Left forelimb (tissue), 1 donor: ENCODE results near the gene SRF.

Experiments used
- DNase-seq: peaks from one replicate; pipeline ENCODE4 v3.0.0-alpha.2; 2018; ENCODE audit warnings: low spot score

SRF gene

DNA sequence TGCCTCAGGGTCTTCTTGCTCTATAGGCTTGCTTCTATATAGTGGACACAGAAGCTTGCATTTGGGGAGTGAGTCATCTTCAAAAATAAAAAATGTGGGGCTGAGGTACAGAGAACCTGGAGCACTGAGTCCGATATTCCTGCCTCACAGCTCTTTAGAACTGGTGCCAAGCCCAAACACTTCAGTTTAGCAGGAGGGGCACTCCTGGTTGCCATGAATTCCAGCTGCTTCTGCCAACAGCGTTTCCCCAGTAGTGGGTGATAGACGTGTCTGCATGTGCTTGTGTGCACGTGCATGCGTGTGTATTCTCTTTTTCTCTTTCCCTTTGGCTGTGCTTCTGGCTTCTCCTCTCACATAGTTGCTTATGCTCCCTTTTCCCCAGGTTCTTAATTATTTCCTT, 46.3 kb downstream of the SRF start:
- no peak for DNase-seq

DNA sequence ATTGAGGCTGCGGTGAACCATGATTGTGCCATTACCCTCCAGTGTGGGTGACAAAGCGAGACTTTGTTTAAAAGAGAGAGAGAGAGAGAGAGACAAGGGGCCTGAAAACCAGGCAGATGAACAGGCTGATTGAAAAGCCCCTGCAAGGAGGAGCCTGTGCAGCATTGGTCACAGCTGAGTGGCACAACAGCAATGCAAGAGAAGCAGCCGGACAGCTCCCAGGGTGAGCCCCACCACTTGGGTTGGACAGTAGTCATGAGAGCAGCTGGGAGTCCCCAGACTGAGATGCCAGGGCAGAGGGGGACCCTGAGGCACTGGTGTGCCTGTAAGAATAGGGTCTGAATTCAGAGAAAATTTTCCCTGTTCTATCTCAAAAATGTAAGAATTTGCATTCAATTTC, 48.0 kb downstream of the SRF start:
- DNase-seq: no peak

DNA sequence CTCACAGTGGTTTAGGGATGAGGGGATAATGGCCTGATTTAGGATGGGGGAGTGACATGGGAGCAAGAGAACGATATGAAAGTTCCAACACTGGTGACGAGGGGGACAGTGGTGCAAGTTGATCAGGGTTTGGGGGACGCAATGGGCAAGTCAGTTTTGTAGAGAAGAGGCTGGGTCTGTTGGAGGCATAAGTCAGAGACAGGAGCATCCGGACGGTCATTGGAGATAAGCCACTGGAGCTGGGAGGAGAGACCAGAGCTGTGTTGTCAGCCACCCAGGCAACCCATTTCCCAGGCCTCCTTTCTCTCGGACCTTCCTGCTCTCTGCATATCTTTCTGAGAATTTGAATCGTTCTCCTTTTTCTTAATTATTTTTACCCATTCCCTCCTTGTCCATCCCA, 48.7 kb downstream of the SRF start:
- DNase-seq: no peak

DNA sequence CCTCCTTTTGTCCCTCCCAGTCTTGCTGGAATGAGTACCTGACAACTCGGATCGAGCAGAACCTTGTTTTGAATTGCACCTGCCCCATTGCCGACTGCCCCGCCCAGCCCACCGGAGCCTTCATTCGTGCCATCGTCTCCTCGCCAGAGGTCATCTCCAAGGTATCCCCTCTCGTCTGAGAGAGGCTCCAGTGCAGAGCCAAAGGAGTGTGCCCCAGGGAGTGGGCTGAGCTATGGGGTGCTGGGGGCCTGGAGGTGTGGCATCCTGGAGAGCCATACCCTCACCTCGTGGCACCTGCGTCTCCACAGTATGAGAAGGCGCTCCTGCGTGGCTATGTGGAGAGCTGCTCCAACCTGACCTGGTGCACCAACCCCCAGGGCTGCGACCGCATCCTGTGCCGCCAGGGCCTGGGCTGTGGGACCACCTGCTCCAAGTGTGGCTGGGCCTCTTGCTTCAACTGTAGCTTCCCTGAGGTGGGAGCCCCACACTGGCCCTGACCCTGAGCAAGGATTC, 49.4 kb downstream of the SRF start:
- DNase-seq: no peak

DNA sequence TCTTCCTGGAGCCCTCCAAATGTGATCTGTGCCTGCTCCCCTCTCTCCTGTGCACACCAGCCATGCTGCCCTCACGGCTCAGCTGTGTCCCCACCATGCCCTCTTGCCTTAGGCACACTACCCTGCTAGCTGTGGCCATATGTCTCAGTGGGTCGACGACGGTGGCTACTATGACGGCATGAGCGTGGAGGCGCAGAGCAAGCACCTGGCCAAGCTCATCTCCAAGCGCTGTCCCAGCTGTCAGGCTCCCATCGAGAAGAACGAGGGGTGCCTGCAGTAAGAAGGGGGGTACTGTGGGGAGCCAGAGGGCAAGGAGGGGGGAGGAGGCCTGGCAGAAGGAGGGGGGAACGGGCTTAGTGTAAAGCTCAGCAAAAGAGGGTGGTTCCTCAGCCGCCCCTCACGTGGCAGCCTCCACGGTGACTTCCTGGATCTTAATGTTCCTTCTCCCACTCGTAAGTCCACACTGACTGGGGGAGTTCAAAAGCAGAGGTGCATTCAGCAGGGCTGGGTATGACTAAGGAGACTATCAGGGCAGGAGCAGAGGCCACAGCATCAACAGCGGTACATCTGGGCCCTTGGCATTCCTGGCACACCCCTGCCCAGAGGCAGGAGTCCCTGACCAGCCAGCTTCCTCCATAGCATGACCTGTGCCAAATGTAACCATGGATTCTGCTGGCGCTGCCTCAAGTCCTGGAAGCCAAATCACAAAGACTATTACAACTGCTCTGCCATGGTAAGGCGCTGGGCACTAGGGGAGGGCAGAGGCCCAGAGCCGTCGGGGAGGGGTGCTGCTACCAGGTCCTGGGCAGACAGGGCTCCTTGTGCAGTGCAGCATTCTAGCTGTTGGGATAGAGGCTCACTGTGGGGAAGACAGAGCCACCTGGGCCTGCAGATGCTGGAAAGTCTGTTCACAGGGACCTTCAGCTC, 50.2 kb downstream of the SRF start:
- peak; percentile 57 for DNase-seq

DNA sequence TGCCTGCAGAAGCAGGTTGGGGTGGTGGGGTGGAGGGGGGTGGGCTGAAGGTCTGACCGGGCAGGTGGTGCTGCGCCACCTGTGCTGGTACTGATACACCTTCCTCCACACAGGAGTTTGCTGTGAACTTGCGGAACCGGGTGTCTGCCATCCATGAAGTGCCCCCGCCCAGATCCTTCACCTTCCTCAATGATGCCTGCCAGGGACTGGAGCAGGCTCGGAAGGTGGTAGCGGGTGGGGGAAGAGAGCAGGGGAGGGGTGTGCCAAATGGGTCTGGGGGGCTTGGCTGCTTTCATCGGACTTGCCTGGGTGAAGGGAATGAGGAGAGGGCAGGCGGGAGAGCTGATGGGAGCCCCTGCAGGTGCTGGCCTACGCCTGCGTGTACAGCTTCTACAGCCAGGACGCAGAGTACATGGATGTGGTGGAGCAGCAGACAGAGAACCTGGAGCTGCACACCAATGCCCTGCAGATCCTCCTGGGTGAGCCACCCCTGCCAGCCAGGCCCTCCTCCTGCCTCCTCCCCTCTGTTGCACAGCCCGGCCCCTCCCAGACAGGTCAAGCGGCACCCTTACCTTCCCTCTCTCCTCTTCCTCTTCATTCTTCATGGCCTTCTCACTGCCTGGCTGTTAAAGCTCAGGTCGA, 51.5 kb downstream of the SRF start:
- DNase-seq: no peak

DNA sequence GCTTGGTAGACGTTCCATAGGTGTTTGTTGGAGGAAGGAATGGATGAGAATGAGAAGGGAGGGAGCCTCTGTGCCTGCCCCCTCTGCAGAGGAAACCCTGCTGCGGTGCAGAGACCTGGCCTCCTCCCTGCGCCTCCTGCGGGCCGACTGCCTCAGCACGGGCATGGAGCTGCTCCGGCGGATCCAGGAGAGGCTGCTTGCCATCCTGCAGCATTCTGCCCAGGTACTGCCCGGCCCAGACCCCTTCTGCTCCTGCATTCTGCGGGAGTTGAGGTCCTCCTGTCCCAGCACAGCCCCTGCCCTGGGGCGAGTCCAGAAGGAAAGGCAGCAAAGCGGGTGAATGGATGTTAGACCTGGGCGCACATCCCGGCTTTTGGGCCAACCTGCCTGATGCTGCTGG, 52.1 kb downstream of the SRF start:
- no peak for DNase-seq

DNA sequence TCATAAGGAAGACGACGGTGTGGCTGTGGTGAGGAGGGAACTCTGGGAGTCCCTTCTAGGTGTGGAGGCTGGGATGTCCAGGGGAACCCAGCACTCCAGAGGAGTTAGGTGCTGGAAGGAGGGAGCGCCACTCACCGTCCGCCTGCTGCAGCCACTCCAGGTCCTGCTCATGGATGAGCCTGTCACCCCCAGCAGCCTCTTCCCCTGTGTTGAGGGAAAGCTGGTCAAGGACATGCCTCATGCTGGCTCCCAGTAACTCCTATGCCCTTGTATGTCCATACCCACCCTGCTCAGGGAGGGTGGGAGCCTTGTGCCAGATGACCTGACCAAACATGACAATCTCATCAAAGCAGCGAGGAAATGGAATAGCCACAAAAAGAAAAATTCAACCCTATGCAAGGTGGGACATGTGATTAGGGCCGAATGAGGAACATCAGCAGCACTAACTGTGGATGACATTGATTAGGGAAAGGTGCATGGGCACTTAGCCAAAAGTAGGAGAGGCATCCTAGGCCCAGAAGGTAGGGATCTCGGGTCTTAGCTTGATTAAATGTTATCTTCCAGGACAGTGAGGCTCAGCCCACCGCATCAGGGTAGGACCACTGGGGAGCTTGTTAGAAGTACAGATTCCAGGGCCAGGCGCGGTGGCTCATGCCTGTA, 55.3 kb downstream of the SRF start:
- DNase-seq: no peak

DNA sequence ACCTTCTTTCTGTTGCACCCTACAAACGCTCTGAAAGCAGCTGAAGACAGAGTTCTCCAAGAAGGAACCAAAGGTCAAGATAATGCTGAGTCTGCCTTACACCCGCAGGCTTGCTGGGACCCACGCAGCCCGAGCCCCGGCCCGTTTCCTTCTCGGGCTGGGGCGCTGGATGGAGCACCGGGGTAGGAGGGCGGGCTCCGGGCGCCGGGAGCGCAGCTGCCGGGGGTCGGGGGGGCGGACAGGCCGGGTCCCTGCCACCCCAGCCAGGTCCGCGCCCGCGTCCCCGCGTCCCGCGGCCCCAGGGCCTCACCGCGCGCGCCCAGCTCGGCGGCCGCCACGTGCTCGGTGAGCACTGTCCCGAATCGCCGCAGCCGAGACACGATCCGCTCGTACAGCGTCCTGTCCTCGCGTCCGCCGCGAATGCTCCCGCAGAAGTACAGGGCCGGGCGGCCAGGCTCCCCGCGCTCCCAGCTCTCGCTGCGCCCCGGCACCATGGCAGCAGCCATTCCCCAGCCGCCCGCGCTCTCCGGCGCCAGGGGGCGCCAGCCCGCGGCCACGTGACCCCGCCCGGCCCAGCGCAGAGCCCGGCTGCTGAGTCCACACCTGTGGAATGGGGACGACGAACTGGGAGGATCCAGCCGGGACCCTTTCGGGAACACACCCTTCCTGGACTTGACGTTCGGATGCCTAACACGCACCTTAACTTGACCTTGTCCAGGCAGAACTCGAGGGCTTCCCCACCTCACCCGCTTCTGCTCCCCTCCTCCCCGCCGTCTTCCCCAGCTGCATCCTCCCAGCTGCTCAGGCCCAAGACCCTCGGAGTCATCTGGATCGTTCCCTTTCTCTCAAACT, 58.1 kb downstream of the SRF start, which contains the start of gene DNPH1:
Gene DNPH1, minus strand, starts transcription at position 531 of the 852 bp plus-strand sequence. Its CDS starts 25 bp downstream, at position 506.
- DNase-seq: peak; percentile 89

DNA sequence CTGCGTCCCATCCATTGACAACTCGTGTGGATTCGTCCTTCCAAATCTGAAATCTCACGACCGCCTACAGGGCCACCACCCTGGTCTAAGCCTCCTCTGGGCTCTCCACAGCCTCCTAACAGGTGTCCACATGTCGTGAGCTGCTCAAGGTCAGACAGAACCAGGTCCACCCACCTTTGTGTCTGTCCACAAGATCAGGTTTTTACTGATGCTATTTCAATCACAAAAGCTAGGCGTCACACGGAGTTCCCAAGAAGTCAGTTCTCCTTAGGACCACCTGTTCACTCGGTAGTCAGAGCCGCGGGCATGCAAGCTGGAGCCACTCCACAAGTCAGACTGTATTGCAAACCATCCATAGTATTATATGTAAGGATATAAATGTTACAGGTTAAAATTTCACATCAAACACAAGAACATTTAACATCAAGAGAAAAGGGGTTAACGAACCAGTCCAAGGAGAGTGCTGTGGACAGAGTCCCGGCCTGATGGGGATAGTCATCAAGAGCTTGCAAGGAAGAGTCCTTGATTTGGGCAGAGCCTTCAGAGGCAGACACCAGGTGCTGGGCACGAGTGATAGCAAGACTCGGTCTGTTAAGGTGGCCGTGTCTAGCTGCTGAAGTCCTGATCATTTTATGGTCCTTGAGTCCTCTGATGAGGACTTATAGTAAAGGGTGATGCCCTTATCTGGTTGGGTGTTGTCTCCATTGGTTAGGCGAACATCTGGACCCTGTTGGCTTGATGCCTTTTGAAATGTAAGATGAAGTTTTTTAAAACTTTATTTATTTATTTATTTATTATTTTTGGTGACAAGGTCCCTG, 58.9 kb downstream of the SRF start:
- DNase-seq: no peak

DNA sequence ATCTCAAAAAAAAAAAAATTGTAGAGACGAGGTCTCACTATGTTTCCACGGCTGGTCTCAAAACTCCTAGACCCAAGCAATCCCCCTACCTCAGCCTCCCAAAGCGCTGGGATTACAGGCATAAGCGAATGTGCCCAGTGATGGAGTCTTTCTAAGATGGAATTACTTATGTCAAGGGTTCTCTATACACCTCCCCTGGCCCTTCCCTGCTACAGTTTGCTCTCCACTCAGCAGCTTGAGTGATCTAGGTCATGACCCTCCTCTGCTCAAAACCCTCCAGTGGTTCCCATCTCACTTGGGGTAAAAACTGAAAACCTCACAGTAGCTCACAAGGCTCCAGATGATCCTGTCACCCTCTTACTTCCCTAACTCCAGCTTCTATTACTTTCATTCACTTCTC, 60.0 kb downstream of the SRF start:
- DNase-seq: no peak
